NK-92 (cell line): ENCODE results near the gene BRAF.
"Not testable (repeated sequence)": the region's sequence is repeated elsewhere in the genome, so short reads cannot be mapped to it uniquely, and the experiment has no call there.

ENCODE experiments used
- DNase-seq: peaks from one replicate; lab custom pipeline; 2025; ENCODE audit not compliant: unreplicated experiment; lab: John Stamatoyannopoulos, UW

The BRAF gene

GRCh38 chr7:140684066-140684950 is 240.4 kb downstream of the BRAF start:
- DNase-seq: no peak

DNA sequence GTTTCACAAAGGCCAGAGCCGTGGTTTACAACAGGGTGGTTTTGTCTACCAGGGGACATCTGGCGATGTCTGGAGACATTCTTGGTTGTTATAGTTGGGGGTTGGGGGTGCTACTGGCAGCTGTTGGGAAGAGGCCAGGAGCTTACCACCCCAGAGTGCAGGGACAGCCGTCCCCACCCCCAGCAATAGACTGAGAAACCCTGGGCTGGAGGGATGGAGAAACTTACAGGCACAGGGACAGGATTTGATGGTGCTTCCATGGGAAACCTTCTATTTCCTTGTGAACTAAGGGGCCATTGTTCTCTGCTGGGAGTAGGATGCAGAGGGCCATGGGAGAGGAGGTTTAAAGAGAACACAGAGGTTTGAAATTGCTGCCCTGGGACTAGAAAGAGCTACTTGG is 241.1 kb downstream of the BRAF start:
- no peak for DNase-seq

- no peak for DNase-seq
Measured at GRCh38 chr7:140681766-140682165, 243.0 kb downstream of the BRAF start.

GRCh38 chr7:140680886-140681285 is 243.8 kb downstream of the BRAF start:
- no peak for DNase-seq

- DNase-seq: no peak
Measured at GRCh38 chr7:140679186-140679585, 245.5 kb downstream of the BRAF start.

- DNase-seq: no peak
Measured at GRCh38 chr7:140678816-140679130, 246.0 kb downstream of the BRAF start.

DNA sequence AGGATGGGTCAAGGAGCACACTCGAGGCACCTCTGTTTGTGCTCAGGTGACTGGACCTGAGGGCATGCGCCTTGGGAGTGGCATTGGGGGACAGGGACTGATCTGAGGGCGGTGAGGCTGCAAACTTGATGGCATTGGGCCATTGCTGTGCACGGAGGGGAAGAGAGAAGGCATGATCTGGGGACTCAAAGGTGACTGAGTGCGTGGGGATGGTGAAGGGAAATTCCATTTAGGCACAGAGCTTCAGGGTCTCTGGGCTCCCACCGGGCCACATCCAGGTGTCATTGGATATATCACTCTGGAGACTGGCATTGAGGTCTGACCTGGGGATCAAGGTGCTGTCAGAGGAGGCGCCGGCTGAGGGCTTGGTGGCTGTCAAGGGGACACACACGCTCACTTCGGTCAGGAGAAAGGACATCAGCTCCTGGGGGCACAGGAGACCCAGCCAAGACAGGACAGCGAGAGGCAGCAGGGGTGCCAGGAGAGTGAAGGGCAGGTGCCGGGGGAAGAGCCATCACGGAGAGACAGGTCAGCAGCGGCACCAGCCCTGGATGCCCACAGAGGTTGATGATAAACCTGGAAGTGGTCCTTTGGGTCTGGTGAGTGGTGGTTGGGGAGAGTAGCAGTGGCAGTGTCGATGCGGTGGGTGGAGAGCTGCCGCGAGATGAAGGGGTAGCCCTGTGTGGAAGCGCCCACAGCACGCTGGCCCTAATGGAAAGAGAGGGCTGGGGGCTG is 246.5 kb downstream of the BRAF start:
- DNase-seq: no peak

- no peak for DNase-seq
Measured at GRCh38 chr7:140677496-140677895, 247.2 kb downstream of the BRAF start.

- DNase-seq: not testable (repeated sequence)
Measured at GRCh38 chr7:140676956-140677355, 247.8 kb downstream of the BRAF start.

DNA sequence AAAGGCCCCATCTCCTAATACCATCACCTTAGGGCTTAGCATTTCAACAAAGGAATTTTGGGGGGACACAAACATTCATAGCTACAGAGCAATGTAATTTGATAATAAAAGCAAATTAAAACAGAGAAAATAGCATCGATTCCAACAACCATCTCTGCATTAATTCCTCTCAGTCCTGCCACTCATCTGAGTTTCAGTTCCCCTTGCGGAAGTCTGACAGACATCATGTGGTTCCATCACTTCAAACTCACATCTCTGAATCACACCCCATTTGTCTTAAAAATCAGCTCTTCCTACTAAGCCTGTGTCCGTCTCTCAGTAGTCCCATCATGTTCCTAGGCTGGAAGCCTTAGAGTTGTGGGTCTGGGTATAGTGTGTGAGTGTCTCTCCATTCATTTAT is 248.4 kb downstream of the BRAF start:
- DNase-seq: no peak

GRCh38 chr7:140675726-140676125 is 249.0 kb downstream of the BRAF start:
- no peak for DNase-seq

- DNase-seq: no peak
Measured at GRCh38 chr7:140674899-140675701, 249.6 kb downstream of the BRAF start.

DNA sequence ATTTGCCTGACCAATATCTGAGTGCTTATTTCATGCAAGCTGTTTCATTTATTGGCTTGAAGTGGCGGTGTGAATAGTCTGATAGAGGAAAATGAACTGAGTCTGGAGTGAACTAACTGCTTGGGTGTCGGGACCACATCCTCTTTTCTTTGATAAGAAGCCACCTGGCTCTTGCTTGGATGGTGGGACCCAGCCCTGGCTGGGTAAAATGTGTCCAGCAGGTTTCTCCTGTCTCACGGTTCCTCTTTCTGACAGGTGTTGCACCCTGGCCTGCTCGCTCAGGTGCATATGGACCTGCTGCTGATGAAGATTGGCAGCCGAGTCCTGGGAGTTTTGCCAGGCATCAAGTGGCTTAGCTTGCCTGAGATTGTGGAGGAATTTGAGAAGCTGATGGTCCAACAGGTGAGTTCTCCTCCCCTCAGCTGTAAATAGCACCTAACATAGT is 250.4 kb downstream of the BRAF start:
- no peak for DNase-seq

GRCh38 chr7:140673774-140674155 is 251.0 kb downstream of the BRAF start:
- no peak for DNase-seq

- DNase-seq: no peak
Measured at GRCh38 chr7:140673063-140673773, 251.5 kb downstream of the BRAF start.

GRCh38 chr7:140672382-140673062 is 252.2 kb downstream of the BRAF start, which contains the start of gene ADCK2:
Gene ADCK2, plus strand, starts transcription at chr7:140672945. Its CDS starts 386 bp downstream, at chr7:140673331.
- DNase-seq: no peak

DNA sequence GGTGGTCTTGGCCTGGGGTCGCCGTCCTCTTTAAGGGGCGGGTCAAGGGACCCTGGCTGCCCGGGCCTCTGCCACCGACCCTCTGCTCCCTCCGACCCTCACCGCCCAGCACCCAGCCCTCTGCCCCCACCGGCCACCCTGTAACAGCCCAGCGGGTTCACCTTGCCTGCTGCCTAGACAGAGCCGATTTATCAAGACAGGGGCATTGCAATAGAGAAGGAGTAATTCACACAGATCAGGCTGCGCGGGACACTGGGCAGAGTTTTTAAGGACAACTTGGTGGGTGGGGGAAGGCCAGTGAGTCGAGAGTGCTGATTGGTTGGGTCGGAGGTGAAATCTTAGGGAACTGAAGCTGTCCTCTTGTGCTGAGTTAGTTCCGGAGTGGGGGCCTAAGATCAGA is 252.8 kb downstream of the BRAF start:
- no peak for DNase-seq

DNA sequence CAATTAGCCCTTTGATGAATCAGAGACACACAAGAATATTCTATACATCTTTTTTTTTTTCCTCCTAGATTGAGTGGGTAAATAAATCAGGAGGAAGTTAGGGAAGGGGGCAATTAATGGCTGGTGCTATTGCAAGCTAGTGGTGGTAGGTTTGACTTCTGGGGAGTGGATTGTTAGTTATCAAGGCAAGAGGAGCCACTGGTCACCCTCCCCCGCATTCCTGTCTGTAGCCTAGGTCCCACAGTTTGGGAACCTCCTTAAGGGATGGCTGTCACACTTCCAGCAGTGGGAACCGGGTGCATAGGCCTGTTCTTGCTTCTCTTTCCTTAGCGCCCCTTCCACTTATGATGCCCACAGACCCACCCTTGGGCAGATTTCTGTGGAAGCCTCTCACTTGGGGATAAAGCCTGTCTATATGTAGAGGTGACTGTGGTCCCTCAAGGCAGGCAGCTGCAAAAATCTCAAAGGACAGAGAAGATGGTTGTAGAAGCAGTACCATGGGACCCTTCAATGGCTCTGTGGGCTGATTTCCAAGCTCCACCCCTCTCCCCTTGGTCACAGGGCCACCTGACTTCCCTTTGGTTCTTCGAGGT is 254.3 kb downstream of the BRAF start:
- DNase-seq: no peak

GRCh38 chr7:140669862-140670261 is 254.9 kb downstream of the BRAF start:
- DNase-seq: not testable (repeated sequence)

- DNase-seq: no peak
Measured at GRCh38 chr7:140669352-140669751, 255.4 kb downstream of the BRAF start.
